ENCODE results near the gene PPHLN1. TPM values are rescaled to one million over a fixed set of nuclear protein-coding genes. Genes with fewer than 3 reads are reported as not detected.

The PPHLN1 gene
- total and polyA plus RNA-seq, 2 donors (not counting 1 experiment from before 2014, with no cell fraction given), result 47.6 to 91.4 TPM

DNA sequence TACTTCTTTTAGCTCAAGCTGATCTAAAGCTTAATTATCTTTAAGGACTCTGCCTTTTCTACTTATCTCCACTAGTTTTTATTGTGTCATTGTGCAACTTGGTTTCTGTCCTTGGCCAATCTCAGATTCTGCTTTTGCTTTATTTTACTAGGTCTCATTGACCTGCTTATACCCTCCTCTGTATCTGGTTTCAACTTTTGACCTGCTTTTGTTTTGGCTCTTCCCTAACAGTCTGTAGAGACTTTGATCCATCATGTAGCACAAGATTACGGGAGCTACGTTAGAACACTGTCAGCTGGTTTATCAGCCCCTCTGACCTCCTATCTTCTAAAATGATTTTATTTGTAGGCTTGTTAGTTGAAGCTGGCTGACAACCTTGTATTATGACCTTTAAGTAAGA is 43.7 kb upstream of the PPHLN1 start:
- Histone ChIP-seq H3K27ac (ENCODE audit: insufficient read depth, low read length) (no peak overlapping the region), H3K4me2 (ENCODE audit: extremely low read depth, insufficient read depth, low read length) (no peak overlapping the region), H3K9ac (ENCODE audit: insufficient read depth, low read length) (no peak overlapping the region), H3K9me3 (ENCODE audit: control insufficient read depth, insufficient read depth, low read depth, low read length) (no peaks in the 10 kb centered on the region), H3K4me3 (replicated peaks in 1 of 4; ENCODE audit: control extremely low read depth in 1 of 4, insufficient read depth in 1 of 4, low read depth in 3 of 4, low read length in 4 of 4) (no peak overlapping the region), H2AFZ (ENCODE audit: low read length) (no peak overlapping the region), H3K79me2 (ENCODE audit: control insufficient read depth, insufficient read depth, low read length) (no peaks in the 10 kb centered on the region), H3K27me3 (ENCODE audit: control insufficient read depth, insufficient read depth, low read length) (no peaks in the 10 kb centered on the region), H3K36me3 (ENCODE audit: control insufficient read depth, insufficient read depth, low read length) (no peaks in the 10 kb centered on the region), H3K4me1 (ENCODE audit: control insufficient read depth, extremely low read depth, insufficient read depth, low read length) (no peaks in the 10 kb centered on the region), H4K20me1 (ENCODE audit: control insufficient read depth, extremely low read depth, insufficient read depth, low read length) (no peaks in the 10 kb centered on the region)
- no peak for DNase-seq (ENCODE audit: low read depth in 2 of 2)
- TF ChIP-seq EZH2 (IDR thresholded peaks at IDR 0.05; ENCODE audit: low read length, missing control alignments), result no peak
- TF ChIP-seq, protein P1, sequence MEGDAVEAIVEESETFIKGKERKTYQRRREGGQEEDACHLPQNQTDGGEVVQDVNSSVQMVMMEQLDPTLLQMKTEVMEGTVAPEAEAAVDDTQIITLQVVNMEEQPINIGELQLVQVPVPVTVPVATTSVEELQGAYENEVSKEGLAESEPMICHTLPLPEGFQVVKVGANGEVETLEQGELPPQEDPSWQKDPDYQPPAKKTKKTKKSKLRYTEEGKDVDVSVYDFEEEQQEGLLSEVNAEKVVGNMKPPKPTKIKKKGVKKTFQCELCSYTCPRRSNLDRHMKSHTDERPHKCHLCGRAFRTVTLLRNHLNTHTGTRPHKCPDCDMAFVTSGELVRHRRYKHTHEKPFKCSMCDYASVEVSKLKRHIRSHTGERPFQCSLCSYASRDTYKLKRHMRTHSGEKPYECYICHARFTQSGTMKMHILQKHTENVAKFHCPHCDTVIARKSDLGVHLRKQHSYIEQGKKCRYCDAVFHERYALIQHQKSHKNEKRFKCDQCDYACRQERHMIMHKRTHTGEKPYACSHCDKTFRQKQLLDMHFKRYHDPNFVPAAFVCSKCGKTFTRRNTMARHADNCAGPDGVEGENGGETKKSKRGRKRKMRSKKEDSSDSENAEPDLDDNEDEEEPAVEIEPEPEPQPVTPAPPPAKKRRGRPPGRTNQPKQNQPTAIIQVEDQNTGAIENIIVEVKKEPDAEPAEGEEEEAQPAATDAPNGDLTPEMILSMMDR (conservative IDR thresholded peaks at IDR 0.05 in 1 of 2, IDR thresholded peaks at IDR 0.05 in 1 of 2; ENCODE audit: low read depth in 1 of 2, low read length in 2 of 2), result no peak

GRCh38 chr12:42283739-42284138 is 42.2 kb upstream of the PPHLN1 start:
- H3K79me2 ChIP-seq (ENCODE audit: control insufficient read depth, insufficient read depth, low read length), result no peaks in the 10 kb centered on the region
- H3K9ac ChIP-seq (ENCODE audit: insufficient read depth, low read length), result no peak overlapping the region
- H3K36me3 ChIP-seq (ENCODE audit: control insufficient read depth, insufficient read depth, low read length), result no peaks in the 10 kb centered on the region
- H4K20me1 ChIP-seq (ENCODE audit: control insufficient read depth, extremely low read depth, insufficient read depth, low read length), result no peaks in the 10 kb centered on the region
- H3K4me1 ChIP-seq (ENCODE audit: control insufficient read depth, extremely low read depth, insufficient read depth, low read length), result no peaks in the 10 kb centered on the region
- no peak overlapping the region for H3K4me2 ChIP-seq (ENCODE audit: extremely low read depth, insufficient read depth, low read length)
- no peak overlapping the region for H3K27ac ChIP-seq (ENCODE audit: insufficient read depth, low read length)
- no peak overlapping the region for H2AFZ ChIP-seq (ENCODE audit: low read length)
- TF ChIP-seq EZH2 (IDR thresholded peaks at IDR 0.05; ENCODE audit: low read length, missing control alignments), result no peak
- TF ChIP-seq, protein P1 (conservative IDR thresholded peaks at IDR 0.05 in 1 of 2, IDR thresholded peaks at IDR 0.05 in 1 of 2; ENCODE audit: low read depth in 1 of 2, low read length in 2 of 2), result no peak
- no peak for DNase-seq (ENCODE audit: low read depth in 2 of 2)
- no peaks in the 10 kb centered on the region for H3K9me3 ChIP-seq (ENCODE audit: control insufficient read depth, insufficient read depth, low read depth, low read length)
- H3K4me3 ChIP-seq (replicated peaks in 1 of 4; ENCODE audit: control extremely low read depth in 1 of 4, insufficient read depth in 1 of 4, low read depth in 3 of 4, low read length in 4 of 4), result no peak overlapping the region
- H3K27me3 ChIP-seq (ENCODE audit: control insufficient read depth, insufficient read depth, low read length), result no peaks in the 10 kb centered on the region

GRCh38 chr12:42284157-42284556 is 41.8 kb upstream of the PPHLN1 start:
- no peaks in the 10 kb centered on the region for H3K36me3 ChIP-seq (ENCODE audit: control insufficient read depth, insufficient read depth, low read length)
- no peaks in the 10 kb centered on the region for H3K4me1 ChIP-seq (ENCODE audit: control insufficient read depth, extremely low read depth, insufficient read depth, low read length)
- H3K4me2 ChIP-seq (ENCODE audit: extremely low read depth, insufficient read depth, low read length), result no peak overlapping the region
- TF ChIP-seq, protein P1 (conservative IDR thresholded peaks at IDR 0.05 in 1 of 2, IDR thresholded peaks at IDR 0.05 in 1 of 2; ENCODE audit: low read depth in 1 of 2, low read length in 2 of 2), result no peak
- no peak for TF ChIP-seq EZH2 (IDR thresholded peaks at IDR 0.05; ENCODE audit: low read length, missing control alignments)
- no peak for DNase-seq (ENCODE audit: low read depth in 2 of 2)
- no peaks in the 10 kb centered on the region for H3K9me3 ChIP-seq (ENCODE audit: control insufficient read depth, insufficient read depth, low read depth, low read length)
- H4K20me1 ChIP-seq (ENCODE audit: control insufficient read depth, extremely low read depth, insufficient read depth, low read length), result no peaks in the 10 kb centered on the region
- H3K27me3 ChIP-seq (ENCODE audit: control insufficient read depth, insufficient read depth, low read length), result no peaks in the 10 kb centered on the region
- H3K27ac ChIP-seq (ENCODE audit: insufficient read depth, low read length), result no peak overlapping the region
- no peak overlapping the region for H3K4me3 ChIP-seq (replicated peaks in 1 of 4; ENCODE audit: control extremely low read depth in 1 of 4, insufficient read depth in 1 of 4, low read depth in 3 of 4, low read length in 4 of 4)
- no peaks in the 10 kb centered on the region for H3K79me2 ChIP-seq (ENCODE audit: control insufficient read depth, insufficient read depth, low read length)
- H2AFZ ChIP-seq (ENCODE audit: low read length), result no peak overlapping the region
- no peak overlapping the region for H3K9ac ChIP-seq (ENCODE audit: insufficient read depth, low read length)

Data from fibroblast of lung (primary cell).